ENCODE results near the gene ACTR5.
A peak's percentile ranks its signal among the peaks of the same experiment; 100 is the strongest.
"Not testable (repeated sequence)": the region's sequence is repeated elsewhere in the genome, so short reads cannot be mapped to it uniquely, and the experiment has no call there.

Gene ACTR5

GRCh38 chr20:38766071-38766470 lies 17.8 kb downstream of the ACTR5 start:
- DNase-seq, result no peak

GRCh38 chr20:38769376-38770295 lies 21.4 kb downstream of the ACTR5 start:
- no peak for DNase-seq
- ATAC-seq, result no peak

More at GRCh38 chr20:38766071-38766470, 17.8 kb downstream of the ACTR5 start:
- ATAC-seq, result no peak

- ATAC-seq, result no peak
- DNase-seq, result no peak
Observed at GRCh38 chr20:38770546-38770945, 22.3 kb downstream of the ACTR5 start.

GRCh38 chr20:38770970-38771369 lies 22.7 kb downstream of the ACTR5 start:
- DNase-seq, result no peak
- ATAC-seq, result no peak

- DNase-seq (no peak), ATAC-seq (no peak)
Observed at GRCh38 chr20:38771621-38772020, 23.4 kb downstream of the ACTR5 start.

GRCh38 chr20:38774167-38774566 lies 25.9 kb downstream of the ACTR5 start:
- ATAC-seq (no peak), DNase-seq (no peak)

- no peak for DNase-seq
Observed at GRCh38 chr20:38776363-38776762, 28.1 kb downstream of the ACTR5 start.

GRCh38 chr20:38779247-38780097 lies 31.2 kb downstream of the ACTR5 start:
- DNase-seq (no peak), ATAC-seq (no peak)

More at GRCh38 chr20:38776363-38776762, 28.1 kb downstream of the ACTR5 start:
- no peak for ATAC-seq

GRCh38 chr20:38782275-38782674 lies 34.0 kb downstream of the ACTR5 start:
- DNase-seq, result no peak
- ATAC-seq, result no peak

GRCh38 chr20:38787870-38788269 lies 39.6 kb downstream of the ACTR5 start:
- DNase-seq, result no peak
- no peak for ATAC-seq

- DNase-seq (no peak), ATAC-seq (no peak)
Observed at GRCh38 chr20:38789503-38790199, 41.4 kb downstream of the ACTR5 start.

- DNase-seq (no peak), ATAC-seq (no peak)
Observed at GRCh38 chr20:38790200-38791053, 42.2 kb downstream of the ACTR5 start.

- DNase-seq, result peak; percentile 19
- peak; percentile 68 for ATAC-seq
Observed at GRCh38 chr20:38791291-38791690, 43.0 kb downstream of the ACTR5 start.

GRCh38 chr20:38791940-38792339 lies 43.7 kb downstream of the ACTR5 start:
- ATAC-seq (no peak), DNase-seq (no peak)

GRCh38 chr20:38794057-38794456 lies 45.8 kb downstream of the ACTR5 start:
- not testable (repeated sequence) for ATAC-seq

GRCh38 chr20:38798266-38798665 lies 50.0 kb downstream of the ACTR5 start:
- ATAC-seq, result no peak

More at GRCh38 chr20:38794057-38794456, 45.8 kb downstream of the ACTR5 start:
- not testable (repeated sequence) for DNase-seq

GRCh38 chr20:38799203-38799602 lies 50.9 kb downstream of the ACTR5 start:
- DNase-seq, result no peak
- no peak for ATAC-seq

More at GRCh38 chr20:38798266-38798665, 50.0 kb downstream of the ACTR5 start:
- DNase-seq, result no peak

- DNase-seq, result no peak
- ATAC-seq, result no peak
Observed at GRCh38 chr20:38800882-38801281, 52.6 kb downstream of the ACTR5 start.

- ATAC-seq, result no peak
- DNase-seq, result no peak
Observed at GRCh38 chr20:38804221-38804620, 56.0 kb downstream of the ACTR5 start.

- DNase-seq (peak; percentile 83), ATAC-seq (peak; percentile 71)
Observed at GRCh38 chr20:38804682-38805501, 56.6 kb downstream of the ACTR5 start.

Measured in stimulated activated naive CD8-positive, alpha-beta T cell treated with anti-CD3 and anti-CD28 coated beads, Interleukin-15, Interleukin-2, amounts not matched to agents 100 U/mL and 50 U/mL, for 24 hours (primary cell).